ENCODE measurements around the gene CNGB1. TPM values are rescaled to one million over a fixed set of nuclear protein-coding genes. Genes with fewer than 3 reads are reported as not detected.
"Not testable (repeated sequence)": the region's sequence is repeated elsewhere in the genome, so short reads cannot be mapped to it uniquely, and the experiment has no call there.

Gene CNGB1
- total RNA-seq, 1 experiment from 2014 or later, result not detected

DNA sequence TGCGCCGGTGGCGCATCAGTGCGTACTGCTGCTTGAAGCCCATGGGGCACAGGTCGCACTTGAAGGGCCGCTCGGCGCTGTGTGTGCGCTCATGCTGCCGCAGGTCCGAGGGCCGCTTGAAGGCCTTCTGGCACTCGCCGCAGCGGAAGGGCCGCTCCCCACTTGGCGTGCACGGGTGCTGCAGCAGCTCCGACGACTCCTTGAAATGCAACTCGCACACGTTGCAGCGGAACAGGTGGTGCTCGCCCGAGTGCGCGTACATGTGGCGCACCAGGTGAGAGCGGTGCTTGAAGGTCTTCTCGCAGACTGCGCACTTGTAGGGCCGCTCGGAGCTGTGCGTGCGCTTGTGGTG, 26.2 kb upstream of the CNGB1 start:
- no peak for DNase-seq (ENCODE audit: low read depth)

DNA sequence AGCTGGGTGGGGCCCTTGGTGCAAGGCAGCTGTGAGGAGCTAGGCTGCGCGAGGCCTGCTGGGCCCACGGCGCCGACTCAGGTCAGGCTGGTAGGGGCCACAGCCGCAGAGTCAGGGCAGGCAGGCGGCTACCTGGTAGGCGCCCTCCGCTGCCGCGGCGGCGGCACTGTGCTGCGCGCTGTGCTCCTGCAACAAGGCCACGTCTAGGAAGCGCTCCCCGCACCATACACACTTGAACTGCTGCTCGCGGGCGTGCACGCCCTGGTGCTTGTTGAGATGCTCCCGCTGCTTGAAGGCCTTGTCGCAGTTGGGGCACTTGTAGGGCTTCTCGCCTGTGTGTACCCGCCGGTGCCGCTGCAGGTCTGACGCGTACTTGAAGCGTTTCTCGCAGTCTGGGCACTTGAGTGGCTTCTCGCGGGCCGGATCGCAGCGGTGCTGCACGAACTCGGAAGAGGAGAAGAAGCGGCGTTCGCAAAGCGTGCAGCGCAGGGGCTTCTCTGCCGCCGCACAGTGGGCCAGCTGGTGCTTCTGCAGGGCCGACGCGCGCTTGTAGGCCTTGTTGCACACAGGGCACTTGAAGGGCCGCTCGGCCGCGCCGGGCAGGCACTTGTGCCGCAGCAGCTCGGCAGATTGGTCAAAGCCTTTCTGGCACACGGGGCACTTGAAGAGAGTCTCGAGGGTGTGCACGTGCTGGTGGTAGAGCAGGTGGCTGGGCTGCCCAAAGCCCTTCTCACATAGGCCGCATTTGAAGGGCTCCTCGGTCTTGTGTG, 25.7 kb upstream of the CNGB1 start:
- no peak for DNase-seq (ENCODE audit: low read depth)

DNA sequence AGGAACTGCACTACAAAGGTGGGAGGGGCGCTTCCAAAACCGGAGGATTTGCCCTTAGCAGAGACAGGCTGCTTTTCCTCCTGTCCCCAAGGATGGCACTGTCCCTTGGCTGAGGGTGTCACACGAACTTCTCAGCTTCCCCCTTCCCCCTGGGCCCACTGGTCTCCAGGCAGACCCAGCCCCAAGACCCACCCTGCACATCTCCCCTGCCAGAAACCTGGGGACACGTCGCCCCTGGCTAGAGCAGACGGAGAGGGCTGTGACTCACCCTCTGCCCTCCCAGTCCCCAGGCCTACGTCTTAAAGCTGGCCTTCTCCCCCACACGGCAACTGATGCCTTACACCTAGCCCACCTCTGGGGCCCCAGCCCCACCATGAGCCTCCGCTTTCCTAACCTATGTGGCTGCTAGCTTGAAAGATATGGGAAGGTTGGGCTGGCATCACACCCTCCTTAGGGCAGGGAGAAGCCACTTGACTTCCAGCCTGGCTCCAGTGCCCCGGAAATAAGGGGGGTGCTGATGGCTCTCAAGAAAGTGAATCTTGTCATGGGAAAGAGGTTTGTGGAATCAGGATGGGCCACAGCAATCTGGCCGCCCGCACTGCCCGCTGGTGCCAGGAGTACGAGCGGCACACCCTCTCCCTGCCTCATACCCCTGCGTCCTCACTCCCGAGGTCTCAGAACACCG, 24.9 kb upstream of the CNGB1 start:
- DNase-seq (ENCODE audit: low read depth), result no peak

DNA sequence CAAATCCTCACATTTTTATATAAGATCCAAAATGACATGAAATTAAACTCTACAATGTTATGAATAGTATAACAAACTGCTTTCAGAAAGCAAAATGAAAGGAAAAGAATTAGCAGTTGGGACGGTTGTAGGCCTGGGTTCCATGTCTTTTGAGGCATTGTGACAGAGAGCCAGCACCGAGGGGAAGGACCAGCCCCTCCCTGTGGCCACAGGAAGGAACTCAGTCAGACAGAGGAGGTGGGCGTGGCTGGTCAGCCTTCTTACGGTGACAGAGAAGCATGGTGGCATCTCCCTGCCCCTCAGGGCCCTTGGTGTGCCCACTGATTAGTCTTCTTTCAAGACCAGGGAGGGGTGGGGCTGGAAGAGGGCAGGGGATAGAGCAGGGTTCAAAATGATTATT, 23.9 kb upstream of the CNGB1 start:
- peak; percentile 62 for DNase-seq (ENCODE audit: low read depth)

DNA sequence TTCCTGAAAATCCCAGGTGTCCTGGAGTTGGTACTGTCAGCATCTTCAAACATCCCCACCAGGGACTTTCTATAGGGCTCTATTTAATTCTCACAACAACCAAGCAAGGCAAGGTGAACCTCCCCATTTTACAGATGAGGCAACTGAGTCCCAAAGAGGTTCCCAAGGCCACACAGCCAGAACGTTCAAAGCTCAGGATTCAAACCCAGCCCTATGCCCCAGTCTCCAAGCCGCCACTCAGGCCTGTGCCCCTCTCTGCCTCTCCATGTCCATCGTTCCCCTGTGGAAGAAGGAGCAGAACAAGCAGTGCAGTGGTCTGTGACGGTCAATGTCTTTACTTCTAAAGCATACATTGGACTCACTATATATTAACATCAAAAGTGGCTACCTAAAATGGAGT, 23.4 kb upstream of the CNGB1 start:
- DNase-seq (ENCODE audit: low read depth), result no peak

DNA sequence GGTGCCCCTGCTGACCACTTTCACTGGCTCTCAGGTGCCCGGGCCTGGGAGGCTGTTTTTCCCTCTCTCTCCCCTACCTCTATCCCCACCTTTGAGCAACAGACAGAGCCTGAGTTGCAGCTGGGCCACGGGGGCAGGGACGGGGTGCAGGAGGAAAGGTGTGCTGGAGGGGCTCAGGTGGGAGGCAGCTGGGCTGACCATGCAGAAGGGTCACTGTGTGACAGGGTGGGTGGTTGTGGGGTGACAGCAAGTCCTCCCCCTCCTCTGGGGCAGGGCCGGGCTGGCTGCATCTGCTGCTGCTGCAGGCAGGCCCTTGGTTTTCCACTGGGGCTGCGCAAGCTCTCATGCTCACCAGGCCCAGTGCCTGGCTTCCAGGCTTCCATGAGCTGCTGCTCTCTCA, 23.0 kb upstream of the CNGB1 start:
- DNase-seq (ENCODE audit: low read depth), result no peak

DNA sequence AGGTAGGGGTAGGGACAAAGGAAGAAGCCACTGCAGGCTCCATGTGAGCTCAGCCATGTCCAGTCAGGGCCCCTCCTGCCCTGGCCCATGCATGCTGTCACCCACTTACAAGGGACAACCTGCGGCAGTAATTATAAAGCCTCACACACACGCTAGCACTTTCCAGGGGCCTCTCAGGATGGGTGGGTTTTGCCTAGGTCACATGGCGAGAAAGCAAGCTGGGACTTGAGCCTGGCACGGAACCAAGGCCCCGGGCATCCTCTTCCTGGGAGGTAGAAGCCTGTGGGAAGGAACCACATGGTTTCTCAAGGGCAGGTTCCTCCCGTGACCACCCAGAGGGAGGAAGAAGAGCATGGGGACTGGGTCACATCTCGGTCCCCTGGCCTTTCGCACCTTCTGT, 22.5 kb upstream of the CNGB1 start:
- peak; percentile 29 for DNase-seq (ENCODE audit: low read depth)

DNA sequence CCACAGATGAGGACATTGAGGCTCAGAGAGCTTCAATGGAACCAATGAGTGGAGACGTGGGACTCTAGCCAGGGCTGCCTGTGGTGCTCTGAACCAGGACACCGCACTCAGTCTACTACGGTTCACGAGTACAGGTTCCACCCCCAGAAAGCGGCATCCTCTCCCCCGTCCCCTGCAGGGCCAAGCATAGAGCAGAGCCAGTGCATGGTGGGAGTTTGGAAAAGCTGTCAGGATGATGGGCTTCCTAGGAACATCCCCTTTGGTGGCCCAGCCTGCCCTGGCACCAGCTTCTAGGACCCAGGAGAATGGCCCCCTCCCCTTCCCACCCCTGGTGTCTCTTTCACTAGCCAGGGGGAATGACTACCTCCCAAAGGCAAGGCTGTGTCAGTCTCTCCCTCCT, 21.2 kb upstream of the CNGB1 start:
- DNase-seq (ENCODE audit: low read depth), result no peak

DNA sequence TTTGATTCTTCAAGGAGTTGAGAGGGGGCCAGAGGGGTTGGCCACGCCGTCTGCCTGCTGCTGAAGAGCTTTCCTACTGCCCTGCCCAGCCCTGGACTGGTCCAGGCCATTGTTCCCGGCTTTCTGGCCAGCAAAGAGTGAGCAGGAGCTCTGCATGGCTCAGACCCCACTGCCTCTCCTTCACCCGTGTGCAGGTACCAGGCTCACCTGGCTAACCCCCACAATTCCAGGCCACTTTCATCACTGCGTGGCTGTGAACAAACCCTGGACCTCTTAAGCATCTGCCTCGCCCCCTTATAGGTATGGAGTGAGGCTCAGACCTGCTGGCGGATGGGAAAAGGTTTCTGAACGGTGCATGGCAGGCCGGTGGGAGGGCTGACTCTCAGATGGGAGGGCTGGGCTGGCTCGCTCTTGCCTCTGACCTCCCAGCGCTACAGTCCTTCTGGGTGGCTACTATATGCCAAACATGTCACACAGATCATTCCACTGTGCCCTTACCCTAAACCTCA, 20.7 kb upstream of the CNGB1 start:
- no peak for DNase-seq (ENCODE audit: low read depth)

DNA sequence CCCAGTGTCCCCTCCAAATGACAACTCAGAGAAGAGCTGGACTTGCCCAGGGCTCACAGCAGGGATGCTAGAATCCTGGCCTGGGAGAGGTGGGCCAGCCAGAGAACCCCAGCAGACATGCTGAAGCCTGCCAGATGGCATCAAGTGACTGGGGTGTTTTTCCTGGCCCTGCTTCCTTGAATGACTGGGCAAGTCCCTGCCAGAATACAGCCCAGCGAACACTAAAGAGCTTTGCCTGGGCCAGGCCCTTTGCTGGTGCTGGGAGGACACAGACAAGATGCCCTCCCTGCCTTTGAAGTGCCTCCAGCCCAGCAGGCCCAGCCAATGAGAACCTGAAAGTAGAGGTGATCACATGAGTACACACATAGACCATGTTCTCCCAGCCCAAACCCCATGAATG, 18.0 kb upstream of the CNGB1 start:
- no peak for DNase-seq (ENCODE audit: low read depth)

DNA sequence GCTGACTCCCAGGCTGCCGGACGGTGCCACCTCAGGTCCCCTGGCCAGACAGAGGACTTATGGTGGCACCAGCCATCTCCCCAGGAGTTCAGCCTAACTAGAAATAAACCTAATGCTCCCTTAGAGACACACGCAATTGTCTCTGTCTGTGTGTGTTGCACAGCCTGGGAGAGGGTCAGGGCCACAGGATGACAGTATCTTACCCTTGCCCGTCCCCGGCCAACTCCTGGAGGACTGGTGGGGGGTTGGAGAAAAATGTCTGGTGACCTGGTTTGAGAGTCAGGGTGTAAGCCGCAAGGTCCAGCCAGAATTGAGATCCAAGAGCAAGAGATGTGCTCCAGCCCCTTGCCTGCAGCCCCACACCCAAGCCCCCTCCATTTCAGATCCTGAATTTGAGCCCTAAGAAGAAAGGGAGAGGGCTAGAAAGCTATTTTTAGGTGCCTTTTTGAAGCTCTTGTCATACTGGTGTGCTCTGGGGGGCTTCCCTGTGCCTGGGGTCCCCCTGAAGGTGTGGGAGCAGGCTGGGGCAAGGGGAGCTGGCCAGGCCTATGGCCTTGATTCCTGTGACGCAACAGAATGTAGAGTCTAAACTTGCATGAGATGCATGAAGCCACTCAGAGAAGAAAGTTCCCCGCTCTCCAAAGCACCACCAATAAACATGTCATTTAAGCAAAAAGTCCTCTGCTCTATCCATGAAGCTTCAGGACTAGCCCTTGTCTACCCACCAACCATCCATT, 16.7 kb upstream of the CNGB1 start:
- DNase-seq (ENCODE audit: low read depth), result no peak

DNA sequence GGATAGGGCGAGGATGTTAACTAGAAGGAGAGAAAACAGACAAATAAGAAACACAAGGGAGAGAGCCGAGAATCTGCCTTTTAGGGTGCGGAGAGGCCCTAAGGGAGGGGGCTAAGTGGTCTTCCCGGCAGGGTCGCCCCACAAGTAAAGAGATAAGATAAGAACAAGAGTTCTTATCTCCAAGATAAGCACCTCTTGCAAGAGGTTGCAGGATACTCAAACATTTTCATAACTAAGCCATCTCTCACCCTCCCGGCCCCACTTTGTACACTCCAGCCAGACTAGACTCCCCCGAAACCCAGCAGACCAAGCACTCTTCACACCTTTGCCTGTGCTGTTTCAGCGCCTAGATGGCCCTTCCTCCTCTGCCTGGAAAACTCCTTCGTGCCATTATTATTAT, 15.3 kb upstream of the CNGB1 start:
- no peak for DNase-seq (ENCODE audit: low read depth)

DNA sequence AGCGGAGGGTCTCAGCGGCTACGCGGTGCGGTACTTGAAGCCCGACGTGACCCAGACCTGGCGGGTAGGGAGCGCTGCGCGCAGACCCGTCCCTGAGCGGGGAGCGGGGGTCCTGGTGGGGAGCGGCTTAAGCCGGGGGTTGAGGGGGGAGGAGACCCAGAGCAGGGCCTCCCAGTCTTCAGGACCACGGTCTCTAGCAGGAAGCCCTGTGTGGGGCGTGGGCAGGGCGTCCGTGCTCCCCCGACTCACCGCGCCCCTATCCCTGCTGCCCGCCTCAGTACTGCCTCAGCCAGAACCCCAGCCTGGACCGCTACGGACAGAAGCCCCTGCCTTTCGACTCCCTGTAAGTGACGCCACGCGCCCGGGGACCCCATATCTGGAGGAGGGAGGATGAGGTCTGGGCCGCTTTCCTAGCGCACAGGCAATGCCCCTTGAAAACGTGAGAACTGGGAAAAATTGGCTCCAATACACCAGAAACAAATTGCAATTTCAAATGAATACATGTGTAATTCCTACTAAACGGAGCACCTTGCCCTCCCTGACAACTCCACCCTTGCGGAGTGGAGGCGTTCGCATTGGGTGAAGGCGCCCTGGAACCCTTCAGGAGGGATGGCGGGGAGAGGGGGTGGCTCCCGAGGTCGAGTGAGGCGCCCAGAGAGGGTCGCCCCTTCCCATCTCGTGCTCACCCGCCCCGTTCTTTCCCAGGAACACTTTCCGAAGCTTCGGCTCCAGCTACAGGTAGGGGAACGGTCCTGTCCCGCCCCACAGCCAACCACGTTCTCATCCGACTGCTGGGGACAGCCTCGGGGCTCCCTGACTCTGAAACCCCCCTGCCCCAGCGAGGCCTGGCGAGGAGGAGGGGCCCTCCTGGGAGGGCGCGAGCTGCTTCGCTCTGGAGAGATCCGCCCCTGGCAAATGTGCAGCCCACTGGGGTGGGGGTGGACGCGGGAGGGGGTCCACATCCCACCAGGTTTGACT, 14.6 kb upstream of the CNGB1 start:
- no peak for DNase-seq (ENCODE audit: low read depth)

DNA sequence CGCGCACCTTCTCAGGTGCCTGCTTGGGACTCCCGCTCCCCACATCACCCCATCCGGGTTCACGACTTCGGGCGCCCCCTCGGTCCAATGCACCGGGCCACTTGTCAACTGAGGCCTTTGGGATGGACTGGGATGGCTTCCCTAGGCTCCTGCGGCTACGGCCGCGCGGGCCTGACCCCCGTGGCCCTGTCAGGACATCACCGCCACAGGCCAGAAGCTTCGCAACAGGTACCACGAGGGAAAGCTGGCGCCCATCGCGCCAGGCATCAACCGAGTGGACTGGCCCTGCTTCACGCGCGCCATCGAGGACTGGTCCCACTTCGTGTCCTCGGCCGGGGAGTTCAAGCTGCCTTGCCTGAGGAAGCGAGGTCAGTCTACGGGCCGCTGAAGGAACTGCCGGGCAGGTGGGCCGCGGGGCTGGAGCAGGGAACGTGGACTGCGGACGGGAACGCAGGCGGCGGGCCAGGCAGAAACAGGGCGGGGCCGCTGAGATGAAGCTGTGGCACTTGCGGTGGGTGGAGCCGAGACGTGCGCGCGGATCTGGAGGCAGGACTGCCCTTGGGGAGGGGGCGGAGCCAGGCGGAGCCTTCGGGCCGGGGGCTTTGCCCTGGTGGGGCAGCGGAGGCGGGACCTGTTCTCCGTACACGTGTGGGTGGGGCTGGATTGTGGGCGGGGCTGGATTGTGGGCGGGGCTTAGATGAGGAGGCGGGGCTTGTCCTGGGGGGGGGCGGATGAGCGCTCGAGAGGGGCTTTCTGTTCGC, 13.7 kb upstream of the CNGB1 start:
- DNase-seq (ENCODE audit: low read depth), result peak; percentile 38

DNA sequence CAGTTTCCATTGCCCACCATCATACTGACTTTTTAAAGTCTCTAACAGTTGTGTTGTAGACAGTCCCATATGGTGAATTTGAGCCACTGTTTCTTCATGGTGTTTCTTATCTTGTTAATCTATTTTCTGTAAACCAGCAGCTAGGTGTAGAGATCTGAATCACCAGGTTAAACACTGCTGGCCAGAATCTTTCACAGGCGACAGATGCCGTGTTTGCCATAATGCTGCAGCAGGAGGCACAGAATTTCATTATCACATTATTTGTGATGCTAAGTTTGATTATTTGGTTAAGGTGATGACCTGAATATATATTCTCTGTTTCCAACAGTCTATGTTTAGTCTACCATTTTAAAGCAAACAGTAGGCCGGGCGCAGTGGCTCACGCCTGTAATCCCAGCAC, 11.5 kb upstream of the CNGB1 start:
- DNase-seq (ENCODE audit: low read depth), result no peak

DNA sequence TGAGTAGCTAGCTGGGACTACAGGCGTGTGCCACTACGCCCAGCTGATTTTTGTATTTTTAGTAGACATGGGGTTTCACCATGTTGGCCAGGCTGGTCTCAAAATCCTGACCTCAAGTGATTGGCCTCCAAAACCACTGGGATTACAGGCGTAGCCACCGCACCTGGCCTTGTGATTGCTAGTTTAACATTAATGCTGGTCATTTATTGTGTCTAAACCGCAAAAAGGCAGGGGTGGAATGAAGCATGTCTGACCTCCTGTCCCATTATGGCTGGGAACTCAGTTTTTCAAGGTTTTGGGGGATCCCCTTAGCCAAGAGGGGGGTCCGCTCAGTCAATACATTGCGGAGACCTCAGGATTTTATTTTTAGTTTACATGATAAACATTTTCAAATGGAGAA, 10.7 kb upstream of the CNGB1 start:
- no peak for DNase-seq (ENCODE audit: low read depth)

DNA sequence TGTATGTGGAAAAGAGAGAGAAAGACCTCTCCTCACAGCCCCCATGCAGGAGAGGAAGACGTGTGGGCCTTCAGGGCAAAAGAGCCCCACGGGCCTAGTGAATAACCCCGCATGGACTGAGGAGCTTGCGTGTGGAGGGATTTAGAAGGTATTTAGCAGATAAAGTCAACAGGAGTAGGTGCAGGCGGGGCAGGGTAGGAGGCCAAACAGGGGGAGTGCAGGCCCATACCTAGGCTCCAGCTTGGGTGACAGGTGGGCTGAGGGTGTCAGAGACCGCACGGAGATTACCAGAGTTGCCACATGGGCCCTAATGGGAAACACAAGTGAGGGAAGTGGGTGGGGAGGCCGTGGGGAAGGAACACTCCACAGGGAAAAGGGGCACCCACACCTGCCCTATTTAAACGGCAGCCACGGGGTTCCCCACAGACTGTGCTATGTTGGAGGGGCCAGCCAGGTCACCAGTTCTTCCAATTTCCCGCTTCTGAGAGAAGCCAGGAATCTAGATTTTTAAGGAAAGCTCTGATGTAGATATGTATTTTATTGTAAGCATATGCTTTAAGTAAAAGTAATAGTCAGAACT, 8.2 kb upstream of the CNGB1 start:
- no peak for DNase-seq (ENCODE audit: low read depth)

DNA sequence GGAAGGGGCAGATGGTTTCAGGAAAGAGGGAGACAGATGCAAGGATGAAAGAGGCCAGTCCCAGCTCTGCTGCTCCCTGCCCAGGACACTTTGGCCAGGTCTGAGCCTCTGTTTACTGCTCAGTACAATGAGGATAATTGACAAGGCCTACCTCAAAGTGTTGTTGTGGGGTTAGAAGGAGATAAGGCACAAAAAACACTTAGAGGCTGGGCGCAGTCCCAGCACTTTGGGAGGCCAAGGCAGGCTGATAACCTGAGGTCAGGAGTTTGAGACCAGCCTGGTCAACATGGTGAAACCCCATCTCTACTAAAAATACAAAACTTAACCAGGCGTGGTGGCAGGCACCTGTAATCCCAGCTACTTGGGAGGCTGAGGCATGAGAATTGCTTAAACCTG, 7.1 kb upstream of the CNGB1 start:
- not testable (repeated sequence) for DNase-seq (ENCODE audit: low read depth)

DNA sequence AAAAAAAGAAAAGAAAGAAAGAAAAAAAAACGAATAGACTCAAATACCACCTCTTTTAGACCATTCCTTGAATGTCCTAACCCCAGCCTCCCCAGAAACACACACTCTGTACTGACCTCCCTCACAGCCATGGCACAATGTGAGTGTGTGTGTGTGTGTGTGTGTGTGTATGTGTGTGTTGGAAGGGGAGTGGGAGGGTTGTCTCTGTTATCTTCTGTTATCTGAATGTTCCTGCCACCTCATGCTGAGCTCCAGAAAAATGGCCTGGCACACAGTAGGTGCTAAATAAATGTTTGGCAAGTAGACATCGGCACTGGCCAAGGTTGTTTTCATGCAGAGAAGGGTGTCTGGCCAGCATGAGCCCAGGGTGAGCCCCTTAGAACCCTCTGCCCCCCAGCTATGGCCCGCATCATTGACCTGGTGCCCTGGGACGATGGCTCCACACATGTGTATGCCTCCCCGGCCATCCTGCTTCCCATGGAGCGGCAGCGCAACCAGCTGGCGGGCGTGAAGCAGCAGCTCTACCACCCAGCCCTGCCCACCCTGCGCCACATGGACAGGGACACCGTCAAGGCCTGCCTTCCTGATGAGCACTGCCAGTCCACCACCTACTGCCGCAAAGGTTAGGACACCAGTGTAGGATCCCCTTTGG, 6.6 kb upstream of the CNGB1 start:
- DNase-seq (ENCODE audit: low read depth), result no peak

DNA sequence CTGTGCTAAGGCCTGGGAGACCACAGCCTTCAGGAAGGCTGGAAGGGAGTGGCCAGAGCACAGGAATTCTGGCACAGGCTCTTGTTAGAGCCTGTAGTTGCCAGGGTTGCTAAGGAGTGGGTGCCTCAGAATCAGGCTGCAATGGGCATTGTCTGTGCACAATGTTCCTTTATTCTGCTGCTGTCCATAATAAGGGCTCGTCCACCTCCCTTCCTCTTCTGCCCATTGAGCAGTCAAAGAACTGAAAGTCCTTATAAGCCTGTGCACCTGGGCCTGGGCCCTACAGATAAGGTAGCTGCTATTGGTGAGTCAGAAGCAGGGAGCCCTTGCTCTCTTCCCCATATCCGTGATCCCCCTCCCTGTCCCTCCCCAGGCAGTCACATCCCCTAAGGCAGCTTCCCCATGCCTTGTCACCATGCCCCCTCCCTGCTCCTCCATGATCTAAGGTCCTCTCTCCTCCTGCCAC, 5.4 kb upstream of the CNGB1 start:
- DNase-seq (ENCODE audit: low read depth), result peak; percentile 28
